GM23338 (cell line): ENCODE data around the gene PALLD. TPM values are rescaled to one million over a fixed set of nuclear protein-coding genes. Genes with fewer than 3 reads are reported as not detected.

Experiments used
- ATAC-seq: fragments of 200-7000 bp; cut with Tn5 transposase; 3 replicates; pipeline ENCODE4 v1.9.1; 2020
- DNase-seq: peaks from one replicate; pipeline ENCODE4 v3.0.0-alpha.2; 2015; ENCODE audit warnings: low spot score
- H2AFZ ChIP-seq: fragments of 200-600 bp; sonication (generic); 2 replicates; pipeline ENCODE4 v1.8.0; 2016; ENCODE audit warnings: antibody characterized with exemption, mild to moderate bottlenecking, moderate library complexity
- H3F3A ChIP-seq: fragments of 200-600 bp; sonication (generic); replicated peaks from 2 replicates; pipeline ENCODE4 v1.8.0; 2017; ENCODE audit warnings: antibody characterized with exemption, mixed run types, low read depth
- H3K27ac ChIP-seq: fragments of 200-600 bp; sonication (generic); 2 replicates; pipeline ENCODE4 v1.6.1; 2016; ENCODE audit warnings: low read depth
- H3K27me3 ChIP-seq: fragments of 200-600 bp; sonication (generic); 2 replicates; pipeline ENCODE4 v1.8.0; 2016; ENCODE audit warnings: mild to moderate bottlenecking, mixed run types, moderate library complexity; ENCODE audit not compliant: insufficient read depth
- H3K36me3 ChIP-seq: fragments of 200-600 bp; sonication (generic); 2 replicates; pipeline ENCODE4 v1.8.0; 2016; ENCODE audit warnings: mild to moderate bottlenecking; ENCODE audit not compliant: insufficient read depth
- H3K4me1 ChIP-seq: fragments of 200-600 bp; sonication (generic); 2 replicates; pipeline ENCODE4 v1.8.0; 2016; ENCODE audit warnings: mild to moderate bottlenecking, moderate library complexity; ENCODE audit not compliant: insufficient read depth
- H3K4me2 ChIP-seq: fragments of 200-600 bp; sonication (generic); 2 replicates; pipeline ENCODE4 v1.7.1; 2017; ENCODE audit warnings: mixed run types
- H3K4me3 ChIP-seq: fragments of 200-600 bp; sonication (generic); 2 replicates; pipeline ENCODE4 v1.6.1; 2016; ENCODE audit warnings: mixed run types
- H3K79me2 ChIP-seq: fragments of 200-600 bp; sonication (generic); replicated peaks from 2 replicates; pipeline ENCODE4 v1.8.0; 2017; ENCODE audit warnings: mild to moderate bottlenecking; ENCODE audit not compliant: insufficient read depth
- H3K9me2 ChIP-seq: fragments of 200-600 bp; sonication (generic); 2 replicates; pipeline ENCODE4 v1.8.0; 2017; ENCODE audit not compliant: insufficient read depth
- H4K20me1 ChIP-seq: fragments of 200-600 bp; sonication (generic); replicated peaks from 2 replicates; pipeline ENCODE4 v1.8.0; 2017; ENCODE audit warnings: mild to moderate bottlenecking; ENCODE audit not compliant: insufficient read depth
- H3K27ac Mint-ChIP-seq: 2 replicates; pipeline ENCODE4 v1.8.0; 2020; ENCODE audit warnings: inconsistent platforms, mild to moderate bottlenecking, moderate library complexity, mixed read lengths
- H3K27me3 Mint-ChIP-seq: 3 replicates; pipeline ENCODE4 v1.8.0; 2022; ENCODE audit warnings: low read depth, mild to moderate bottlenecking, moderate library complexity, mixed read lengths, inconsistent platforms; ENCODE audit not compliant: insufficient read depth, poor library complexity
- H3K36me3 Mint-ChIP-seq: 3 replicates; pipeline ENCODE4 v1.8.0; 2021; ENCODE audit warnings: low read depth, mild to moderate bottlenecking, inconsistent platforms, moderate library complexity, mixed read lengths
- H3K4me1 Mint-ChIP-seq: 3 replicates; pipeline ENCODE4 v1.8.0; 2020; ENCODE audit warnings: mild to moderate bottlenecking, inconsistent platforms, mixed read lengths
- H3K4me3 Mint-ChIP-seq: 3 replicates; pipeline ENCODE4 v1.8.0; 2021; ENCODE audit warnings: moderate library complexity, mild to moderate bottlenecking, inconsistent platforms, mixed read lengths
- H3K9me3 Mint-ChIP-seq: 3 replicates; pipeline ENCODE4 v1.8.0; 2020; ENCODE audit warnings: moderate library complexity, mild to moderate bottlenecking, inconsistent platforms, mixed read lengths
- CREB1 ChIP-seq: fragments of 250-450 bp; sonication (Bioruptor Pico); IDR thresholded peaks from 2 replicates; pipeline ENCODE4 v1.5.0; 2020; ENCODE audit warnings: low read depth, mild to moderate bottlenecking, moderate library complexity
- CTCF ChIP-seq, 2 experiments: fragments of 200-600 bp in 1 of 2; sonication (generic) in 1 of 2; conservative IDR thresholded peaks; 2 replicates each; pipeline versions ENCODE4 v1.5.1 to v1.6.1; 2016 to 2017; ENCODE audit warnings: antibody characterized with exemption in 2 of 2, low read depth in 2 of 2, mild to moderate bottlenecking in 2 of 2, moderate library complexity in 1 of 2
- EZH2 ChIP-seq: fragments of 200-600 bp; sonication (generic); IDR thresholded peaks from one replicate; pipeline ENCODE4 v1.8.0; 2017; ENCODE audit warnings: antibody characterized with exemption, mild to moderate bottlenecking, low read depth; ENCODE audit not compliant: unreplicated experiment
- EZH2phosphoT487 ChIP-seq: fragments of 200-600 bp; sonication (generic); IDR thresholded peaks from one replicate; pipeline ENCODE4 v1.8.1; 2018; ENCODE audit warnings: antibody characterized with exemption; ENCODE audit not compliant: unreplicated experiment
- POLR2AphosphoS5 ChIP-seq: IDR thresholded peaks from 2 replicates; pipeline ENCODE4 v1.6.1; 2016; ENCODE audit warnings: antibody characterized with exemption, low read depth
- REST ChIP-seq: IDR thresholded peaks from one replicate; pipeline ENCODE4 v1.6.1; 2018; ENCODE audit warnings: antibody characterized with exemption; ENCODE audit not compliant: unreplicated experiment
- STAT1 ChIP-seq: IDR thresholded peaks from one replicate; pipeline ENCODE4 v1.6.1; 2016; ENCODE audit warnings: antibody characterized with exemption; ENCODE audit not compliant: unreplicated experiment
- ZNF114 ChIP-seq: fragments of 250-450 bp; sonication (Bioruptor Pico); IDR thresholded peaks from 2 replicates; pipeline ENCODE4 v1.5.0; 2020; ENCODE audit warnings: mild to moderate bottlenecking, moderate library complexity
- ZNF331 ChIP-seq: fragments of 250-450 bp; sonication (Bioruptor Pico); IDR thresholded peaks from 2 replicates; pipeline ENCODE4 v1.5.0; 2020; ENCODE audit warnings: low read depth, mild to moderate bottlenecking, moderate library complexity
- polyA plus RNA-seq: library from polyadenylated mRNA; unstranded; fragments of >200 nt; fragmentation: Nextera tagmentation; extraction: Ambion mirVana; gene quantifications from 2 replicates; pipeline ENCODE4 v1.2.1, GENCODE V29; 2016
- total RNA-seq: library from RNA; depleted of rRNA; stranded (reverse); fragments of >200 nt; shearing (Covaris generic); gene quantifications from 2 replicates; pipeline ENCODE4 v1.2.3, GENCODE V29; 2014
- TF ChIP-seq, protein P1 (sequence below): IDR thresholded peaks from 2 replicates; pipeline ENCODE4 v1.6.1; 2016; ENCODE audit warnings: antibody characterized with exemption
- TF ChIP-seq, protein P2 (sequence below): fragments of 250-450 bp; sonication (Bioruptor Pico); IDR thresholded peaks from 2 replicates; pipeline ENCODE4 v1.5.0; 2020; ENCODE audit warnings: mild to moderate bottlenecking, moderate library complexity

The PALLD gene
- total and polyA plus RNA-seq, 2 experiments from 2014 or later: 13.1 to 30.2 TPM

GRCh38 chr4:168707205-168707604 lies 210.4 kb downstream of the PALLD start:
- no peak overlapping the region for H3K27ac ChIP-seq
- no peaks in the 10 kb centered on the region for H3K9me2 ChIP-seq
- ATAC-seq: no peak
- no peaks in the 10 kb centered on the region for H3K27me3 ChIP-seq
- Mint-ChIP-seq H3K36me3 (no peaks in the 10 kb centered on the region), H3K9me3 (no peaks in the 10 kb centered on the region), H3K27me3 (no peaks in the 10 kb centered on the region), H3K27ac (no peak overlapping the region), H3K4me1 (no peaks in the 10 kb centered on the region; the same call in 2 of the 3 replicates), H3K4me3 (no peak overlapping the region)
- no peak overlapping the region for H3K4me3 ChIP-seq
- no peaks in the 10 kb centered on the region for H3K79me2 ChIP-seq
- H3K4me1 ChIP-seq: no peaks in the 10 kb centered on the region
- H4K20me1 ChIP-seq: no peaks in the 10 kb centered on the region
- TF ChIP-seq EZH2phosphoT487 (no peak), REST (no peak), ZNF114 (no peak), ZNF331 (CRISPR knock-in tag) (no peak), POLR2AphosphoS5 (no peak), CTCF (conservative IDR thresholded peaks at IDR 0.05; ENCODE audit: low read depth in 2 of 2) (no peak), STAT1 (no peak), CREB1 (CRISPR knock-in tag) (no peak), EZH2 (no peak)
- TF ChIP-seq, protein P1, sequence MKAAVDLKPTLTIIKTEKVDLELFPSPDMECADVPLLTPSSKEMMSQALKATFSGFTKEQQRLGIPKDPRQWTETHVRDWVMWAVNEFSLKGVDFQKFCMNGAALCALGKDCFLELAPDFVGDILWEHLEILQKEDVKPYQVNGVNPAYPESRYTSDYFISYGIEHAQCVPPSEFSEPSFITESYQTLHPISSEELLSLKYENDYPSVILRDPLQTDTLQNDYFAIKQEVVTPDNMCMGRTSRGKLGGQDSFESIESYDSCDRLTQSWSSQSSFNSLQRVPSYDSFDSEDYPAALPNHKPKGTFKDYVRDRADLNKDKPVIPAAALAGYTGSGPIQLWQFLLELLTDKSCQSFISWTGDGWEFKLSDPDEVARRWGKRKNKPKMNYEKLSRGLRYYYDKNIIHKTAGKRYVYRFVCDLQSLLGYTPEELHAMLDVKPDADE: no peak
- TF ChIP-seq, protein P2, sequence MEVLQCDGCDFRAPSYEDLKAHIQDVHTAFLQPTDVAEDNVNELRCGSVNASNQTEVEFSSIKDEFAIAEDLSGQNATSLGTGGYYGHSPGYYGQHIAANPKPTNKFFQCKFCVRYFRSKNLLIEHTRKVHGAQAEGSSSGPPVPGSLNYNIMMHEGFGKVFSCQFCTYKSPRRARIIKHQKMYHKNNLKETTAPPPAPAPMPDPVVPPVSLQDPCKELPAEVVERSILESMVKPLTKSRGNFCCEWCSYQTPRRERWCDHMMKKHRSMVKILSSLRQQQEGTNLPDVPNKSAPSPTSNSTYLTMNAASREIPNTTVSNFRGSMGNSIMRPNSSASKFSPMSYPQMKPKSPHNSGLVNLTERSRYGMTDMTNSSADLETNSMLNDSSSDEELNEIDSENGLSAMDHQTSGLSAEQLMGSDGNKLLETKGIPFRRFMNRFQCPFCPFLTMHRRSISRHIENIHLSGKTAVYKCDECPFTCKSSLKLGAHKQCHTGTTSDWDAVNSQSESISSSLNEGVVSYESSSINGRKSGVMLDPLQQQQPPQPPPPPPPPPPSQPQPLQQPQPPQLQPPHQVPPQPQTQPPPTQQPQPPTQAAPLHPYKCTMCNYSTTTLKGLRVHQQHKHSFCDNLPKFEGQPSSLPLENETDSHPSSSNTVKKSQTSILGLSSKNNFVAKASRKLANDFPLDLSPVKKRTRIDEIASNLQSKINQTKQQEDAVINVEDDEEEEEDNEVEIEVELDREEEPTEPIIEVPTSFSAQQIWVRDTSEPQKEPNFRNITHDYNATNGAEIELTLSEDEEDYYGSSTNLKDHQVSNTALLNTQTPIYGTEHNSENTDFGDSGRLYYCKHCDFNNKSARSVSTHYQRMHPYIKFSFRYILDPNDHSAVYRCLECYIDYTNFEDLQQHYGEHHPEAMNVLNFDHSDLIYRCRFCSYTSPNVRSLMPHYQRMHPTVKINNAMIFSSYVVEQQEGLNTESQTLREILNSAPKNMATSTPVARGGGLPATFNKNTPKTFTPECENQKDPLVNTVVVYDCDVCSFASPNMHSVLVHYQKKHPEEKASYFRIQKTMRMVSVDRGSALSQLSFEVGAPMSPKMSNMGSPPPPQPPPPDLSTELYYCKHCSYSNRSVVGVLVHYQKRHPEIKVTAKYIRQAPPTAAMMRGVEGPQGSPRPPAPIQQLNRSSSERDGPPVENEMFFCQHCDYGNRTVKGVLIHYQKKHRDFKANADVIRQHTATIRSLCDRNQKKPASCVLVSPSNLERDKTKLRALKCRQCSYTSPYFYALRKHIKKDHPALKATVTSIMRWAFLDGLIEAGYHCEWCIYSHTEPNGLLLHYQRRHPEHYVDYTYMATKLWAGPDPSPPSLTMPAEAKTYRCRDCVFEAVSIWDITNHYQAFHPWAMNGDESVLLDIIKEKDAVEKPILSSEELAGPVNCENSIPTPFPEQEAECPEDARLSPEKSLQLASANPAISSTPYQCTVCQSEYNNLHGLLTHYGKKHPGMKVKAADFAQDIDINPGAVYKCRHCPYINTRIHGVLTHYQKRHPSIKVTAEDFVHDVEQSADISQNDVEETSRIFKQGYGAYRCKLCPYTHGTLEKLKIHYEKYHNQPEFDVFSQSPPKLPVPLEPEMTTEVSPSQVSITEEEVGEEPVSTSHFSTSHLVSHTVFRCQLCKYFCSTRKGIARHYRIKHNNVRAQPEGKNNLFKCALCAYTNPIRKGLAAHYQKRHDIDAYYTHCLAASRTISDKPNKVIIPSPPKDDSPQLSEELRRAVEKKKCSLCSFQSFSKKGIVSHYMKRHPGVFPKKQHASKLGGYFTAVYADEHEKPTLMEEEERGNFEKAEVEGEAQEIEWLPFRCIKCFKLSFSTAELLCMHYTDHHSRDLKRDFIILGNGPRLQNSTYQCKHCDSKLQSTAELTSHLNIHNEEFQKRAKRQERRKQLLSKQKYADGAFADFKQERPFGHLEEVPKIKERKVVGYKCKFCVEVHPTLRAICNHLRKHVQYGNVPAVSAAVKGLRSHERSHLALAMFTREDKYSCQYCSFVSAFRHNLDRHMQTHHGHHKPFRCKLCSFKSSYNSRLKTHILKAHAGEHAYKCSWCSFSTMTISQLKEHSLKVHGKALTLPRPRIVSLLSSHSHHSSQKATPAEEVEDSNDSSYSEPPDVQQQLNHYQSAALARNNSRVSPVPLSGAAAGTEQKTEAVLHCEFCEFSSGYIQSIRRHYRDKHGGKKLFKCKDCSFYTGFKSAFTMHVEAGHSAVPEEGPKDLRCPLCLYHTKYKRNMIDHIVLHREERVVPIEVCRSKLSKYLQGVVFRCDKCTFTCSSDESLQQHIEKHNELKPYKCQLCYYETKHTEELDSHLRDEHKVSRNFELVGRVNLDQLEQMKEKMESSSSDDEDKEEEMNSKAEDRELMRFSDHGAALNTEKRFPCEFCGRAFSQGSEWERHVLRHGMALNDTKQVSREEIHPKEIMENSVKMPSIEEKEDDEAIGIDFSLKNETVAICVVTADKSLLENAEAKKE: no peak
- H3F3A ChIP-seq: no peaks in the 10 kb centered on the region
- DNase-seq: no peak
- H3K36me3 ChIP-seq: no peaks in the 10 kb centered on the region
- no peak overlapping the region for H2AFZ ChIP-seq
- no peak overlapping the region for H3K4me2 ChIP-seq
